Breast epithelium (tissue), 3 donors: Measurements from ENCODE around the gene CRACDL.

Experiments used
- CTCF ChIP-seq, 3 donors: fragments of 450-650 bp; IDR thresholded peaks; one replicate each; pipeline ENCODE4 v1.5.1; 2016 to 2017; ENCODE audit warnings: antibody characterized with exemption in 3 of 3, mild to moderate bottlenecking in 3 of 3, moderate library complexity in 3 of 3
- POLR2A ChIP-seq: fragments of 450-650 bp; IDR thresholded peaks from one replicate; pipeline ENCODE4 v1.6.1; 2016; ENCODE audit warnings: antibody characterized with exemption, mild to moderate bottlenecking, moderate library complexity
- POLR2AphosphoS5 ChIP-seq, 3 donors: sonication (generic); formaldehyde crosslinking; IDR thresholded peaks; one replicate each; pipeline ENCODE4 v1.6.1; 2017; ENCODE audit warnings: antibody characterized with exemption in 3 of 3

GRCh38 chr2:98917031-98917471 is 19.0 kb downstream of the CRACDL start:
- TF ChIP-seq CTCF (IDR thresholded peaks at IDR 0.05) (no peak), POLR2A (no peak), POLR2AphosphoS5 (IDR thresholded peaks at IDR 0.05) (no peak)
